Nephron (organoid): ENCODE results near the gene GARNL3.
A peak's percentile ranks its signal among the peaks of the same experiment; 100 is the strongest.

Source experiments
- H3K27ac Mint-ChIP-seq, 3 experiments: 2 replicates each; pipeline ENCODE4 v1.8.0; 2020; ENCODE audit warnings: mixed read lengths in 3 of 3, mild to moderate bottlenecking in 2 of 3, moderate library complexity in 1 of 3
- H3K27me3 Mint-ChIP-seq: 2 replicates; pipeline ENCODE4 v1.8.0; 2021; ENCODE audit warnings: low read depth, mild to moderate bottlenecking, moderate library complexity, mixed read lengths
- H3K36me3 Mint-ChIP-seq: 2 replicates; pipeline ENCODE4 v1.8.0; 2020; ENCODE audit warnings: low read depth, mixed read lengths
- H3K4me1 Mint-ChIP-seq: 2 replicates; pipeline ENCODE4 v1.8.0; 2020; ENCODE audit warnings: mixed read lengths
- H3K4me3 Mint-ChIP-seq, 3 experiments: 2 replicates each; pipeline ENCODE4 v1.8.0; 2020; ENCODE audit warnings: mild to moderate bottlenecking in 3 of 3, mixed read lengths in 3 of 3, moderate library complexity in 2 of 3
- H3K9me3 Mint-ChIP-seq: 2 replicates; pipeline ENCODE4 v1.8.0; 2020; ENCODE audit warnings: mixed read lengths
- TF ChIP-seq, protein P1 (sequence below), 3 experiments: fragments of 200-600 bp; sonication (generic); IDR thresholded peaks; one replicate each; pipeline ENCODE4 v1.5.0; 2021; ENCODE audit warnings: antibody characterized with exemption in 3 of 3; ENCODE audit not compliant: unreplicated experiment in 3 of 3

Gene GARNL3

DNA sequence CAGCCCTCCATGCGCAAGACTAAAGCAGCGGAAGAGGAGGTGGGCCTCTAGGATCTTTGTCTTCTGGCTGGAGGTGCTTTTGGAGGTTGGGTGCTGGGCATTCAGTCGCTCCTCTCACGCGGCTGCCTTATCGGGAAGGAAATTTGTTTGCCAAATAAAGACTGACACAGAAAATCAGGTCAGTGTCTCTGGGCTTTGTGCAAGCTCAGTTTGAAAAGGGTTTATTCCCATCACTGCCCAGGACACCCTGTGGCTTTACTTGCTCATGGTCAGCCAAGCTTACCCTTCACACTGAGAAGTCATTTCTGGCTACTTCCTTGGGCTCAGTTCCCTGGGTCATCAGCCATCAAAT is 142.9 kb downstream of the GARNL3 start:
- H3K27me3 Mint-ChIP-seq, result no peaks in the 10 kb centered on the region
- peaks cover 3% of the 10 kb centered on the region for H3K36me3 Mint-ChIP-seq
- H3K4me1 Mint-ChIP-seq, result no peaks in the 10 kb centered on the region
- H3K27ac Mint-ChIP-seq, result no peak overlapping the region
- H3K9me3 Mint-ChIP-seq, result no peaks in the 10 kb centered on the region
- no peak overlapping the region for H3K4me3 Mint-ChIP-seq
- TF ChIP-seq, protein P1, sequence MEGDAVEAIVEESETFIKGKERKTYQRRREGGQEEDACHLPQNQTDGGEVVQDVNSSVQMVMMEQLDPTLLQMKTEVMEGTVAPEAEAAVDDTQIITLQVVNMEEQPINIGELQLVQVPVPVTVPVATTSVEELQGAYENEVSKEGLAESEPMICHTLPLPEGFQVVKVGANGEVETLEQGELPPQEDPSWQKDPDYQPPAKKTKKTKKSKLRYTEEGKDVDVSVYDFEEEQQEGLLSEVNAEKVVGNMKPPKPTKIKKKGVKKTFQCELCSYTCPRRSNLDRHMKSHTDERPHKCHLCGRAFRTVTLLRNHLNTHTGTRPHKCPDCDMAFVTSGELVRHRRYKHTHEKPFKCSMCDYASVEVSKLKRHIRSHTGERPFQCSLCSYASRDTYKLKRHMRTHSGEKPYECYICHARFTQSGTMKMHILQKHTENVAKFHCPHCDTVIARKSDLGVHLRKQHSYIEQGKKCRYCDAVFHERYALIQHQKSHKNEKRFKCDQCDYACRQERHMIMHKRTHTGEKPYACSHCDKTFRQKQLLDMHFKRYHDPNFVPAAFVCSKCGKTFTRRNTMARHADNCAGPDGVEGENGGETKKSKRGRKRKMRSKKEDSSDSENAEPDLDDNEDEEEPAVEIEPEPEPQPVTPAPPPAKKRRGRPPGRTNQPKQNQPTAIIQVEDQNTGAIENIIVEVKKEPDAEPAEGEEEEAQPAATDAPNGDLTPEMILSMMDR (IDR thresholded peaks at IDR 0.05; ENCODE audit: unreplicated experiment in 3 of 3), result no peak

DNA sequence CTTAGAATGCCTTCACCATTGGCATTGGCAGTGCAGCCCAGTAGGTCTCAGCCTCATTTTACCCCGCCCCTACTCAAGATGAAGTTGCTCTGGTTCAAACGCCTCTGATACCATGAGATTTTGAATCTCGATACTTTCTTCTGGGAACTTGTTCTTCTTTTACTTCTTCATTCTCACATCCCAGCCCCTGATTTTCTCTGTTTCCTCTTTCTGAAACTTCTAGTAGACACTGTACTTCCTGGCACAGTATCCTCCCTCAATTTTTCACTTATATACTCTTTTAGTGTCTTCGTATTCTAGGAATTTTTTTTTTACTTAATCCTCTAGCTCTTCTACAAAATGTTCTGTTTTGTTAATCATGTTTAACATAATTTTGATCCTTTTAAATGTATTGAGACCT is 146.5 kb downstream of the GARNL3 start:
- Mint-ChIP-seq H3K9me3 (no peaks in the 10 kb centered on the region), H3K27me3 (no peaks in the 10 kb centered on the region), H3K27ac (no peak overlapping the region), H3K4me1 (no peaks in the 10 kb centered on the region), H3K4me3 (no peak overlapping the region), H3K36me3 (no peaks in the 10 kb centered on the region)
- TF ChIP-seq, protein P1 (IDR thresholded peaks at IDR 0.05; ENCODE audit: unreplicated experiment in 3 of 3), result no peak

- TF ChIP-seq, protein P1 (IDR thresholded peaks at IDR 0.05; ENCODE audit: unreplicated experiment in 3 of 3), result no peak
- Mint-ChIP-seq H3K27me3 (no peaks in the 10 kb centered on the region), H3K27ac (peak overlapping the region in 1 of 3 experiments; percentile 4), H3K4me1 (peaks cover 4% of the 10 kb centered on the region), H3K9me3 (no peaks in the 10 kb centered on the region), H3K4me3 (no peak overlapping the region), H3K36me3 (no peaks in the 10 kb centered on the region)
These were observed 150.6 kb downstream of the GARNL3 start for GRCh38 chr9:127415141-127415540.

- no peak overlapping the region for H3K27ac Mint-ChIP-seq
- peaks cover 4% of the 10 kb centered on the region for H3K4me1 Mint-ChIP-seq
These were observed 151.1 kb downstream of the GARNL3 start for GRCh38 chr9:127415657-127416056.

DNA sequence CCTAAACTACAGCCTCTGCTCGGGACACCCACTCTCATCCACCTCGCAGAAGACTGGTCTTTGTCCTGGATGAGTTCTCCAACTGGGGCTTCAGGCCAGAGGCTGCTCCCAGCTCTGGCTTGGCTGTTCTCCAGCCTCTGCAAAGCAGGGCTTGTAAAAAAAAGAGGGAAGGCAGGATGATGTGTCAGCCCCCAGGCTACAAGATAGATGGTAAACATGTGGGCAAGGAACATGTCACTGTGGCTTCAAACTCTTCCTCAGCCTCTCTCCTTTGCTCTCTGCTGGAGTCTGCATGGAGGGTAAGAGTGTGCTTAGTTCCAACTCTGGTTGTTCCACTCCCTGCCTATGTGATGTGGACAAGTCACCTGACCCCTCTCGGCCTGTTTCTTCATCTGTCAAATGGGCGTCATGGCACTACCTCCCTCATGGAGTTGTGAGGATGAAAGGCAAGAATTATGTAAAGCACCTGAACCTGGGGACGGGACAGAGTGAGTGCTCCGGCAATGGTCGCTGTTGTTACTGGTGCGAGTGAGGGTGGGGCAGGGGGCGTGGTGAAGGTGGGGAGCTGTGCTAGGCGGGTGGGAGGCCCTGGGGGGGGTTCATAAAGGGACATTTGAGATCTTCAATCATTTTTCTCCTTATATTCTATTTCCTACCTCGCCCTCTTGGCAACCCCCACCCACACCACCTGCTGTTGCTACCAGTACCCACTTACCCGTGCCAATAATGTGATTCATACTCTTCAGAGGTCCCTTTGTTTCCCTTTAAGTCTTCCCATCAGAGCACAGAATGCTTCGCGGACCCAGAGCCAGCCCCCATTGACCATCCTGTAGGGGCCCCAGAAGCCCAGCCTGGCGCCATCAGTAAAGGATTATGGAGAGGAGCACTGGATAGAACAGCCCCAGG is 152.8 kb downstream of the GARNL3 start:
- H3K4me3 Mint-ChIP-seq, result no peak overlapping the region
- no peaks in the 10 kb centered on the region for H3K27me3 Mint-ChIP-seq
- H3K36me3 Mint-ChIP-seq, result no peaks in the 10 kb centered on the region
- no peaks in the 10 kb centered on the region for H3K9me3 Mint-ChIP-seq
- TF ChIP-seq, protein P1 (IDR thresholded peaks at IDR 0.05; ENCODE audit: unreplicated experiment in 3 of 3), result no peak
- peaks cover 6% of the 10 kb centered on the region for H3K4me1 Mint-ChIP-seq
- no peak overlapping the region for H3K27ac Mint-ChIP-seq

More at GRCh38 chr9:127415657-127416056, 151.1 kb downstream of the GARNL3 start:
- Mint-ChIP-seq H3K4me3 (no peak overlapping the region), H3K36me3 (no peaks in the 10 kb centered on the region), H3K9me3 (no peaks in the 10 kb centered on the region), H3K27me3 (no peaks in the 10 kb centered on the region)
- TF ChIP-seq, protein P1 (IDR thresholded peaks at IDR 0.05; ENCODE audit: unreplicated experiment in 3 of 3), result no peak

- no peak overlapping the region for H3K27ac Mint-ChIP-seq
- peaks cover 13% of the 10 kb centered on the region for H3K4me1 Mint-ChIP-seq
- no peak overlapping the region for H3K4me3 Mint-ChIP-seq
- no peaks in the 10 kb centered on the region for H3K9me3 Mint-ChIP-seq
- H3K36me3 Mint-ChIP-seq, result no peaks in the 10 kb centered on the region
- no peaks in the 10 kb centered on the region for H3K27me3 Mint-ChIP-seq
- TF ChIP-seq, protein P1 (IDR thresholded peaks at IDR 0.05; ENCODE audit: unreplicated experiment in 3 of 3), result no peak
These were observed 153.5 kb downstream of the GARNL3 start for GRCh38 chr9:127418037-127418471.
